OCI-LY1 (cell line): ENCODE results near the gene MAN1B1.

Source experiments
- CTCF ChIP-seq: fragments of 200-600 bp; sonication (generic), shearing (Covaris generic); IDR thresholded peaks from 2 replicates; pipeline ENCODE4 v1.5.1; 2017; ENCODE audit warnings: mild to moderate bottlenecking, antibody characterized with exemption, low read length, moderate library complexity, mixed read lengths
- EZH2 ChIP-seq: fragments of 200-600 bp; sonication (generic), shearing (Covaris generic); IDR thresholded peaks from 2 replicates; pipeline ENCODE4 v1.8.0; 2017; ENCODE audit warnings: borderline replicate concordance, mixed run types, mild to moderate bottlenecking, antibody characterized with exemption, low read length, moderate library complexity, mixed read lengths

GRCh38 chr9:137147793-137148160, 61.0 kb downstream of the MAN1B1 start:
- TF ChIP-seq CTCF (no peak), EZH2 (no peak)
